Fibroblast of skin of left biceps (primary cell): ENCODE measurements around the gene PDZD2.
"Not testable (repeated sequence)": the region's sequence is repeated elsewhere in the genome, so short reads cannot be mapped to it uniquely, and the experiment has no call there.

Source experiments
- DNase-seq, 2 experiments: peaks; one replicate each; pipeline ENCODE4 v3.0.0-alpha.2; 2013; ENCODE audit warnings: low read depth in 2 of 2

The PDZD2 gene

DNA sequence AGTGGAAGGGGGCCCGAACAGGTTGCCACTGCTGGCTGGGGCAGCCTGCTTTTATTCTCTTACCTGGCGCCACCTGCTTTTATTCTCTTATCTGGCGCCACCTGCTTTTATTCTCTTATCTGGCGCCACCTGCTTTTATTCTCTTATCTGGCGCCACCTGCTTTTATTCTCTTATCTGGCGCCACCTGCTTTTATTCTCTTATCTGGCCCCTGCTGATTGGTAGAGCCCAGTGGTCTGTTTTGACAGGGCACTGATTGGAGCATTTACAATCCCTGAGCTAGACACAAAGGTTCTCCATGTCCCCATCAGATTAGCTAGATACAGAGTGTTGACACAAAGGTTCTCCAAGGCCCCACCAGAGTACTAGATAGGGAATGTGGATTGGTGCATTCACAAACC, 52.5 kb downstream of the PDZD2 start:
- not testable (repeated sequence) for DNase-seq

- no peak for DNase-seq
Measured at GRCh38 chr5:31692561-31693221, 53.8 kb downstream of the PDZD2 start.

DNA sequence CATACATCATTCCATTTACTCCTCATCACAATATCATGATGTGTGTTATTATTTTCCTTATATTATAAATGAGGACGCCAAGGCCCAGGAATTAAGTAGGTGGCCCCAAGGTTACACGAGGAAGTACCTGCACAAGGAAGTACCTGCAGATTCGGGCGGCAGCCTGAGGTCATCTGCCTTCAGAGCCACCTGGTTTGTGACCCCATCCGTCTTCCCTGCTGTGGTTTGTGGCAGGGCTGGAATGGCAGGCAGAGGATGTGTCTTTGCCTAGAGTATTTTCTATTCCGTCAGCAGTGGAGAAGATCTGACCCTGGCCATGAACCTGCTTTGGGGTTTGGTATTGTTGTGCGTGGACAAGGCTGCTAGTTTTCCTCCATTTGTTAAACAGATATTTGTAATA, 59.7 kb downstream of the PDZD2 start:
- DNase-seq, result no peak

DNA sequence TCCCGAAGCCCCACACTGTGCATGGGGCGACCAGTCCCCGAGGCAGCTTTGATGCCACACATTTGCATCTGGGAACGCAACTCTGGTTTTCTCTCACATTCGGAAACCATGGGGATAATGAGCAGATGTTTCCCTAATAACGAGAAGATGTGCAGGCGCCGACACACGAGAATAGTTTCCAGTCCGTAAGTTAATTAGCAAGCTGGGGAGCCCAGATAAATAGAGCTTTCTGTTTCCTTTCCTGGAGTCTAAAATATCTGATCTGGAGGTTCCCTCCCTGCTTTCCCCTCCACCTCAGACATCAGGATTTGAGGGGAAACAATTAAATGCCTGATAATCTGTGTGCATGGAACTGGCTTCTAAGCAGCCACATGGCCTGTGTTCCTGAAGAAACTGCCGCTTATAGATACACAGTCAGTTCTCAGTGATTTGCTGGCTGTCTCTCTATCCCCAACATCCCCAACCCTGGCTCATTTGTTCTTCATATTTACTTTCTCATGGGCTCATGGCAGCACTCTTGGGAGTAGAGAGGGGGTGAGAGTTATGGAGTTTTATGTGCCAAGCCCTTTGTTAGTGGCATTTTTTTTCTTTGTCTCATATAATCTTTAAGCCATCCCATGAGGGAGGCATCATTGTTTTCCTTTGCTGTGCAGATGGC, 62.8 kb downstream of the PDZD2 start:
- no peak for DNase-seq

DNA sequence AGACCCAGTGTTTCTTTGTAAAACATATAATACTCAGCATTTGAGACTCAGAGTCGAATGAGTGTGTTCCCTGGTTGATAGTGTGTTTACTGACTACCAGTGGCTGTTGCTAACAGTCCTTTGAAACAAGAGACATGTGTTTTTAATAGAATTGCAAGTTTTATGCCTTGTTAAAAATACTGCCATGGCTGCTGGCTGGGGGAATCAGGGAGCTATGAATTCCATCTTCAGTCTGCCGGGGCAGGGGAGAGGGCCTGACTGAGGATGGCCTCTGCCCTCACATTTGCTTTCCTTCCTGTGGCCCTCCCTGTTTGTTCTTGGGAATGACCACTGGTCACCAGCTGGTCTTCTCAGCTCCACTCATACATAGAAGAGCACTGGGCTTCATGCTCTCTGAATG, 63.8 kb downstream of the PDZD2 start:
- DNase-seq, result no peak

GRCh38 chr5:31703757-31704156, 64.8 kb downstream of the PDZD2 start:
- no peak for DNase-seq

- no peak for DNase-seq
Measured at GRCh38 chr5:31706186-31706585, 67.3 kb downstream of the PDZD2 start.

DNA sequence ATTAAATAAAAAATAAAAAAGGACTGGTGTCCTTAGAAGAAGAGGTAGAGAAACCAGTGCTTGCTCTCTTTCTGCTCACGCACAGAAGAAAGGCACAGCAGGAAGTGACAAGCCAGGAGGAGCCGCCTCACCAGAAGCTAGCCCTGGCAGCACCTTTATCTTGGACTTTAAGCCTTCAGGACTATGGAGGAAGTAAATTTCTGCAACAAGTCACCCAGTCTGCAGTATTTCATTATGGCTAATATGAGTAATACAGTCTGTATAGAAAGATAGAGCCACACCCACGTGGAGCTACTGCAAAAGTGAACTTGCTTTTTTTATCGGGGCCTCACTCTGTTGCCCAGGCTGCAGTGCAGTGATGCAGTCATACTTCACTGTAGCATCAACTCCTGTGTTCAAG, 68.4 kb downstream of the PDZD2 start:
- DNase-seq, result no peak

- DNase-seq, result no peak
Measured at GRCh38 chr5:31708089-31708488, 69.2 kb downstream of the PDZD2 start.

GRCh38 chr5:31711363-31711762, 72.4 kb downstream of the PDZD2 start:
- no peak for DNase-seq

DNA sequence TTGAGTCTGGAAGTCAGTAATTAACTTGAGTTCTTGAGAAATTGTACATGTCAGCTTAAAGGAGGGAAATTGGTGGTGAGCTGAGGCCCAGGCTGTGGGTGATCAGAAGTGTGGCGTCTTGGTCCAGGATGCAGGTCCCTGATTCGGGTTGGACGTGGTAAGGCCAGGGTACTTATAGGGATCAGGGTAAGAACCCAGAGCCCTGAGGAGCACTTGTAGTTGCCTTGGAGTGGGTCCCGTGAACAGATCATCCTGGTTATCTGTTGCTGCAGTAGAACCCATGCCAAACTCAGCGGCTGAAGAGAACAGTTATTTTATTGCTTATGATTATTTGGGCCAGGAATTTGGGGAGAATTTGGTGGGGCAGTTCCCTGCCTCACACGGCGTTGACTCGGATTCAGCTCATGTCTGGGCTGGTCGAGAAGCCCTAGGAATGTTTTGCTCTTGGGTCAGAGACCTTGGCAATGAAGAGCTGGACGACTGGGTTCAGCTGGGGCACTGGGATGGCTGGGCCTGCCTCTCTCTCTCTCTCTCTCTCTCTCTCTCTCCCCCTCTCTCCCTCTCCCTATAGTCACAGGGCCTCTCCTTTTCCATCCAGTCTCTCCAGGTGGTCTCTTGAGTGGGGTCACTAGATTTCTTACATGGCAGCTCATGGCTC, 73.1 kb downstream of the PDZD2 start:
- DNase-seq, result no peak

- DNase-seq, result no peak
Measured at GRCh38 chr5:31717561-31717960, 78.6 kb downstream of the PDZD2 start.

GRCh38 chr5:31720004-31720403, 81.1 kb downstream of the PDZD2 start:
- DNase-seq, result no peak

GRCh38 chr5:31720811-31721345, 81.9 kb downstream of the PDZD2 start:
- no peak for DNase-seq

DNA sequence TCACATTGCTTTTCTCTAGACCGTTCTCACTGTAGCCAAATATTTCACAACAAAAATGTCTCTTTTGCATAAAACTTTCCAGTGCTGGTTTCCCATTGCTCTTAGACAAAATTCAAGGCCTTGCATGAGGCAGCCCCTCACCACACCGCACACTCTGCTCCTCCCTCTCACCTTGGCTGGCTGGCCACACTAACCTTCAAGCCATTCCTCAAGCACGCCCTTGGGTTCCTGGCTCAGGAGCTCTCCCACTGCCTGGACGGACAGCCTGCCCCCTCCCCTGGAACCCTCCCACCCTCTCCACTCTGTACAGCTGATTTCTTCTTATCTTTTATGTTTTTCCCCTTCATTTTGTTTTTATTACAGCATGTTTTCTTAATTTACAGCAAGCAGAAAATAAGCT, 83.2 kb downstream of the PDZD2 start:
- DNase-seq, result no peak

- DNase-seq, result no peak
Measured at GRCh38 chr5:31725996-31726395, 87.1 kb downstream of the PDZD2 start.

GRCh38 chr5:31726952-31727351, 88.0 kb downstream of the PDZD2 start:
- no peak for DNase-seq

DNA sequence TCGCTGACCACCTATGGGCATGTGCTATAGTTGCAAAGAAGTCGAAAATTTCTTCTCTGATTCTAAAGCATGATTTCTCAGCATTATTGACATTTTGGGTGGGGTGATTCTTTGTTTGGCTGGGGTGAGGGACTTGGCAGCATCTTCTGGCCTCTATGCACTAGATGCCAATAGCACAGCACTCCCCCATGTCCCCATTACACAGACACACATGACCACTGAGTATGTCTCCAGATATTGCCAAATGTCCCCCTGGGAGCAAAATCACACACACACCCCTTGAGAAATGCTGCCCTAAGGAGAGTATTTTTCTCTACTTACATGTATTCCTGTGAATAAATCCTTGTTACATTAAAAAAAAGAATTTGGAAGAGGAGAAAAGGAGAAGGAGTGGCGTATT, 89.1 kb downstream of the PDZD2 start:
- DNase-seq, result no peak

DNA sequence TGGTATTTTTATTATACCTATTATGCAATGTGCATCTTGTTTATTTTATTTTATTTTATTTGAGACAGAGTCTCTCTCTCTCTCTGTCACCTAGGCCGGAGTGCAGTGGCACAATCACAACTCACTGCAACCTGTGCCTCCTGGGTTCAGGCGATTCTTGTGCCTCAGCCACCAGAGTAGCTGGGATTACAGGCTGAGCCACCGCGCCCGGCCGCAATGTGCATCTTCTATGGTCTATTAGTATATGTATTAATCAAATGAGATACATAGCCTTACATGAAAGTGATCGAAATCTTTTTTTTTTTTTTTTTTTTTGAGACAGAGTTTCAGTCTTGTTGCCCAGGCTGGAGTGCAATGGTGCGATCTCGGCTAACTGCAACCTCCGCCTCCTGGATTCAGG, 89.9 kb downstream of the PDZD2 start:
- DNase-seq, result not testable (repeated sequence)

GRCh38 chr5:31730139-31730538, 91.2 kb downstream of the PDZD2 start:
- DNase-seq, result no peak

DNA sequence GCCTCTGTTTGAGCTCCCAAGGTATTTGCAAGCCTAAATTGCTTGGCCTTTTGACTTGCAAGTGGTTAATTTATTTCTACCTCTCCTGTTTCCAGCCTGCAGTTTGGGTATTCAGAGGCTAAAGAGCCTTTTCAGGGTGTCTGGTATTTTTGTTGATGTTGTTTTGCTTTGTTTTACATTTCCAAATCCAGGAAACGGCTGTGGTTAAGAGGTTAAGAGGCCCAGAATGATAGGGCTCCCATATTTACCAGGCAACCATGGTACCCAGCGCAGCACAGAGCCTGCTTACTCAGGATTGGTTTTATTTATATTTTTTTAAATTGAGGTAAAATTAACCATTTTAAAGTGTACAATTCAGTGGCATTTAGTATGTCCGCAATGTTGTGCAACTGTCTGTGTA, 92.1 kb downstream of the PDZD2 start:
- DNase-seq, result no peak

GRCh38 chr5:31731710-31732301, 92.9 kb downstream of the PDZD2 start:
- DNase-seq, result no peak

DNA sequence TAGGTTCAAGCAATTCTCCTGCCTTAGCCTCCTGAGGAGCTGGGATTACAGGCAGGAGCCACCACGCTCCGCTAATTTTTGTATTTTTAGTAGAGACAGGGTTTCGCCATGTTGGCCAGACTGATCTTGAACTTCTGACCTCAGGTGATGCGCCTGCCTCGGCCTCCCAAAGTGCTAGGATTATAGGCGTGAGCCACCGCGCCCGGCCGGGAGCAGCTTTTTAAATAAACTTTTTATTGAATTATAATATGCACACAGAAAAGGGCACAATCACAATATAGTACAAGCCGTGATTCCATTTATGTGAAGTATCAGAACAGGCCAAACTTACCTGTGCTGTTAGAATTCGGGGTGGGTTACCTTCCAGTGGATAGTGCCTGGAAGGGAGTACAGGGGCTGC, 93.9 kb downstream of the PDZD2 start:
- DNase-seq, result not testable (repeated sequence)
